Psoas muscle (tissue), 8 donors: ENCODE results near the gene GAS6. TPM values are rescaled to one million over a fixed set of nuclear protein-coding genes. Genes with fewer than 3 reads are reported as not detected.

Source experiments
- ATAC-seq, 4 donors: fragments of 200-7000 bp; cut with Tn5 transposase; one replicate each; pipeline ENCODE4 v1.9.1; 2020; ENCODE audit warnings: moderate library complexity in 3 of 4, mild to moderate bottlenecking in 2 of 4
- DNase-seq, 2 donors: peaks; one replicate each; pipeline ENCODE4 v3.0.0-alpha.2; 2020
- H3K27ac ChIP-seq: fragments of 200-600 bp; one replicate; pipeline ENCODE4 v1.8.0; 2022
- H3K27me3 ChIP-seq, 3 donors: fragments of 200-600 bp in 1 of 3; one replicate each; pipeline versions ENCODE4 v1.6.1 to v1.8.0; 2013 to 2022; ENCODE audit warnings: low read length in 2 of 3, mild to moderate bottlenecking in 2 of 3, moderate library complexity in 1 of 3; ENCODE audit not compliant: insufficient read depth in 3 of 3
- H3K36me3 ChIP-seq, 2 donors: fragments of 200-600 bp in 1 of 2; one replicate each; pipeline versions ENCODE4 v1.6.1 to v1.8.0; 2013 to 2022; ENCODE audit warnings: low read depth in 1 of 2, mild to moderate bottlenecking in 1 of 2, moderate library complexity in 1 of 2; ENCODE audit not compliant: insufficient read depth in 1 of 2
- H3K4me1 ChIP-seq: fragments of 200-600 bp; one replicate; pipeline ENCODE4 v1.8.0; 2022
- H3K4me3 ChIP-seq: fragments of 200-600 bp; one replicate; pipeline ENCODE4 v1.8.0; 2022; ENCODE audit warnings: mild to moderate bottlenecking
- H3K9me3 ChIP-seq: fragments of 200-600 bp; one replicate; pipeline ENCODE4 v1.8.0; 2022
- CTCF ChIP-seq: fragments of 200-600 bp; IDR thresholded peaks from one replicate; pipeline ENCODE4 v1.8.0; 2022; ENCODE audit warnings: antibody characterized with exemption
- WGBS, 3 donors: extraction: QIAGEN DNeasy Blood & Tissue Kit; methylation state at CpG; one replicate each; pipeline versions ENCODE4 v1.1.6 to v1.1.7; 2013; 5-methylcytosine and 5-hydroxymethylcytosine counted together
- intact Hi-C, 2 donors: fragments of 100-400 bp; cut with DNase I; formaldehyde crosslinking; loops; one replicate each; pipeline versions ENCODE4 v1.11.0 to v1.14.2; 2022
- polyA plus RNA-seq, 3 donors: library from polyadenylated mRNA; stranded (reverse); fragments of 200-250 nt; gene quantifications; one replicate each; pipeline ENCODE4 v1.2.3, GENCODE V29; 2013
- total RNA-seq, 4 donors: library from RNA; stranded (reverse); fragmentation: NEBNext Ultra II Directional in 2 of 4; extraction: Animal tissue kit (Norgen Biotek cat#: 25700) in 2 of 4; gene quantifications; one replicate each; pipeline versions ENCODE4 v1.2.1 to v1.2.4, GENCODE V29; 2021 to 2023
- donor health status: healthy with polysubstance abuse.
- donor health status: DM: no; HTN: no; CAD: no; lungs with moderate emphysema.
- donor health status: Bipolar disorder and iron deficiency.
- donor health status: healthy.
- donor health status: DM: yes; HTN: yes; CAD: no.
- donor health status: DM: no; HTN: no; CAD: no.
- donor health status: DM: no; HTN: no; CAD: no.
- donor health status: DM: yes; HTN: yes; CAD: no.

The GAS6 gene
- total and polyA plus RNA-seq, 7 donors, result 51.6 to 103 (median 65.8) TPM

- intact Hi-C loops, result no loop called here
- no peaks in the 10 kb centered on the region for H3K9me3 ChIP-seq
- 56 to 57% (median 56%) methylated on average over 35 of the region's 35 CpGs for WGBS, 3 donors
- ATAC-seq (no peak), DNase-seq (peak in 1 of 2 donors; percentile 45)
- no peaks in the 10 kb centered on the region for H3K4me1 ChIP-seq
- no peak for TF ChIP-seq CTCF
- H3K4me3 ChIP-seq, result no peak overlapping the region
- H3K27me3 ChIP-seq, result peaks cover 0 to 35% (median 4%) of the 10 kb centered on the region in 3 donors
- no peaks in the 10 kb centered on the region for H3K36me3 ChIP-seq
- H3K27ac ChIP-seq, result no peak overlapping the region
These were observed 87.4 kb downstream of the GAS6 start for GRCh38 chr13:113776231-113777125.

- 88 to 90% (median 88%) methylated on average over 28 of the region's 28 CpGs for WGBS, 3 donors
- intact Hi-C loops, result no loop called here
- H3K4me3 ChIP-seq, result no peak overlapping the region
- DNase-seq (peak in 1 of 2 donors; percentile 30), ATAC-seq (no peak)
- H3K27me3 ChIP-seq, result peaks cover 0 to 35% (median 4%) of the 10 kb centered on the region in 3 donors
- H3K9me3 ChIP-seq, result no peaks in the 10 kb centered on the region
- no peaks in the 10 kb centered on the region for H3K4me1 ChIP-seq
- no peak for TF ChIP-seq CTCF
- H3K27ac ChIP-seq, result no peak overlapping the region
- H3K36me3 ChIP-seq, result no peaks in the 10 kb centered on the region
These were observed 88.3 kb downstream of the GAS6 start for GRCh38 chr13:113775451-113776145.

GRCh38 chr13:113774177-113775107 is 89.4 kb downstream of the GAS6 start:
- H3K27me3 ChIP-seq, result peaks cover 0 to 35% (median 4%) of the 10 kb centered on the region in 3 donors
- no peak overlapping the region for H3K4me3 ChIP-seq
- ATAC-seq (peak in 1 of 4 donors; percentile 32), DNase-seq (no peak)
- intact Hi-C loops, result no loop called here
- no peaks in the 10 kb centered on the region for H3K9me3 ChIP-seq
- TF ChIP-seq CTCF, result no peak
- H3K27ac ChIP-seq, result no peak overlapping the region
- 55 to 69% (median 63%) methylated on average over 9 of the region's 9 CpGs for WGBS, 3 donors
- no peaks in the 10 kb centered on the region for H3K4me1 ChIP-seq
- no peaks in the 10 kb centered on the region for H3K36me3 ChIP-seq

- Histone ChIP-seq H3K27ac (no peak overlapping the region), H3K4me3 (no peak overlapping the region), H3K36me3 (no peaks in the 10 kb centered on the region), H3K27me3 (peaks cover 0 to 26% (median 0%) of the 10 kb centered on the region in 3 donors), H3K4me1 (no peaks in the 10 kb centered on the region), H3K9me3 (no peaks in the 10 kb centered on the region)
- 67 to 72% (median 70%) methylated on average over 4 of the region's 4 CpGs for WGBS, 3 donors
- ATAC-seq (no peak), DNase-seq (no peak)
- intact Hi-C loops, result no loop called here
- TF ChIP-seq CTCF, result no peak
These were observed 92.1 kb downstream of the GAS6 start for GRCh38 chr13:113771709-113772331.
